DND-41 (cell line): ENCODE measurements around the gene MT1H.

Source experiments
- ATAC-seq: fragments of 200-7000 bp; cut with Tn5 transposase; 3 replicates; pipeline ENCODE4 v1.9.1; 2021; ENCODE audit warnings: low read depth; ENCODE audit not compliant: insufficient read depth
- DNase-seq: peaks from one replicate; pipeline ENCODE4 v3.0.0-alpha.2; 2020
- H2AFZ ChIP-seq: 2 replicates; pipeline ENCODE4 v1.6.0; 2012; ENCODE audit warnings: low read depth, low read length
- H3K27ac ChIP-seq: 2 replicates; pipeline ENCODE4 v1.5.1; 2012; ENCODE audit warnings: low read length, inconsistent platforms
- H3K27me3 ChIP-seq: fragments of 200-600 bp; sonication (generic); 2 replicates; pipeline ENCODE4 v1.6.0; 2012; ENCODE audit warnings: low read length, mild to moderate bottlenecking, inconsistent platforms; ENCODE audit not compliant: insufficient read depth, poor library complexity
- H3K36me3 ChIP-seq: 2 replicates; pipeline ENCODE4 v1.5.1; 2012; ENCODE audit warnings: low read length, inconsistent platforms; ENCODE audit not compliant: insufficient read depth
- H3K4me1 ChIP-seq: 2 replicates; pipeline ENCODE4 v1.5.1; 2012; ENCODE audit warnings: mild to moderate bottlenecking, low read length; ENCODE audit not compliant: insufficient read depth
- H3K4me2 ChIP-seq: 2 replicates; pipeline ENCODE4 v1.6.0; 2012; ENCODE audit warnings: mild to moderate bottlenecking, moderate library complexity, low read length, inconsistent platforms; ENCODE audit not compliant: insufficient read depth
- H3K4me3 ChIP-seq, 2 experiments: fragments of 200-600 bp in 1 of 2; shearing (Covaris generic) in 1 of 2; 2 replicates each; pipeline ENCODE4 v1.5.1; 2012 to 2016; ENCODE audit warnings: inconsistent platforms in 2 of 2, low read length in 2 of 2, mild to moderate bottlenecking in 2 of 2, low read depth in 1 of 2, moderate library complexity in 1 of 2
- H3K79me2 ChIP-seq: 2 replicates; pipeline ENCODE4 v1.6.0; 2012; ENCODE audit warnings: low read length, inconsistent platforms; ENCODE audit not compliant: insufficient read depth
- H3K9ac ChIP-seq: 2 replicates; pipeline ENCODE4 v1.6.0; 2012; ENCODE audit warnings: low read depth, mild to moderate bottlenecking, inconsistent platforms, low read length, moderate library complexity
- H3K9me3 ChIP-seq: 2 replicates; pipeline ENCODE4 v1.5.1; 2012; ENCODE audit warnings: low read length, moderate library complexity, mild to moderate bottlenecking, inconsistent platforms; ENCODE audit not compliant: insufficient read depth, severe bottlenecking
- H4K20me1 ChIP-seq: 2 replicates; pipeline ENCODE4 v1.6.0; 2012; ENCODE audit warnings: low read length; ENCODE audit not compliant: insufficient read depth
- EZH2 ChIP-seq: IDR thresholded peaks from 3 replicates; pipeline ENCODE4 v1.6.1; 2012; ENCODE audit warnings: borderline replicate concordance, low read depth, mild to moderate bottlenecking, moderate library complexity, low read length, inconsistent platforms; ENCODE audit not compliant: severe bottlenecking
- TF ChIP-seq, protein P1 (sequence below): IDR thresholded peaks from 2 replicates; pipeline ENCODE4 v1.5.1; 2012; ENCODE audit warnings: borderline replicate concordance, low read length, moderate library complexity, mild to moderate bottlenecking; ENCODE audit not compliant: poor library complexity, severe bottlenecking; ENCODE audit errors: extremely low read depth

Gene MT1H

DNA sequence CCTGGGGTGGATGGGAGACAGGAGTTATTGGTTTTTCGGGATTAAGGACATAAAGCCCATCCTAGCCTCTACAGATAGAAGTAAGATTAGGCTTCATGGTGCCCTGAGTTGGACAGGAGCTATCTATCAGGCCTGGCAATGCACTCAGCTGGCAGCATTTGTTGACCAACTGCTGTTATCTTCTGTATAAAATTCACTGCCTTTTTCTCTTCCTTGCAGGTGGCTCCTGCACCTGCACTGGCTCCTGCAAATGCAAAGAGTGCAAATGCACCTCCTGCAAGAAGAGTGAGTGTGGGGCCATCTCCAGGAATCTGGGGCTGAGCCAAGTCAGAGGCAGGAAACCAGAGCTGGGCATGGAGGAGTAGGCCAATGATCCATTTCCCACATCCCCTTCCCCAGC lies 30.6 kb upstream of the MT1H start:
- ATAC-seq: no peak
- Histone ChIP-seq H3K4me1 (no peaks in the 10 kb centered on the region), H3K4me3 (no peak overlapping the region), H3K36me3 (no peaks in the 10 kb centered on the region), H2AFZ (no peak overlapping the region), H3K9ac (no peak overlapping the region), H3K27me3 (peaks cover 38% of the 10 kb centered on the region), H3K27ac (no peak overlapping the region), H3K4me2 (no peak overlapping the region), H4K20me1 (no peaks in the 10 kb centered on the region), H3K9me3 (no peaks in the 10 kb centered on the region), H3K79me2 (no peaks in the 10 kb centered on the region)
- no peak for DNase-seq
- TF ChIP-seq EZH2: no peak
- TF ChIP-seq, protein P1, sequence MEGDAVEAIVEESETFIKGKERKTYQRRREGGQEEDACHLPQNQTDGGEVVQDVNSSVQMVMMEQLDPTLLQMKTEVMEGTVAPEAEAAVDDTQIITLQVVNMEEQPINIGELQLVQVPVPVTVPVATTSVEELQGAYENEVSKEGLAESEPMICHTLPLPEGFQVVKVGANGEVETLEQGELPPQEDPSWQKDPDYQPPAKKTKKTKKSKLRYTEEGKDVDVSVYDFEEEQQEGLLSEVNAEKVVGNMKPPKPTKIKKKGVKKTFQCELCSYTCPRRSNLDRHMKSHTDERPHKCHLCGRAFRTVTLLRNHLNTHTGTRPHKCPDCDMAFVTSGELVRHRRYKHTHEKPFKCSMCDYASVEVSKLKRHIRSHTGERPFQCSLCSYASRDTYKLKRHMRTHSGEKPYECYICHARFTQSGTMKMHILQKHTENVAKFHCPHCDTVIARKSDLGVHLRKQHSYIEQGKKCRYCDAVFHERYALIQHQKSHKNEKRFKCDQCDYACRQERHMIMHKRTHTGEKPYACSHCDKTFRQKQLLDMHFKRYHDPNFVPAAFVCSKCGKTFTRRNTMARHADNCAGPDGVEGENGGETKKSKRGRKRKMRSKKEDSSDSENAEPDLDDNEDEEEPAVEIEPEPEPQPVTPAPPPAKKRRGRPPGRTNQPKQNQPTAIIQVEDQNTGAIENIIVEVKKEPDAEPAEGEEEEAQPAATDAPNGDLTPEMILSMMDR: no peak

DNA sequence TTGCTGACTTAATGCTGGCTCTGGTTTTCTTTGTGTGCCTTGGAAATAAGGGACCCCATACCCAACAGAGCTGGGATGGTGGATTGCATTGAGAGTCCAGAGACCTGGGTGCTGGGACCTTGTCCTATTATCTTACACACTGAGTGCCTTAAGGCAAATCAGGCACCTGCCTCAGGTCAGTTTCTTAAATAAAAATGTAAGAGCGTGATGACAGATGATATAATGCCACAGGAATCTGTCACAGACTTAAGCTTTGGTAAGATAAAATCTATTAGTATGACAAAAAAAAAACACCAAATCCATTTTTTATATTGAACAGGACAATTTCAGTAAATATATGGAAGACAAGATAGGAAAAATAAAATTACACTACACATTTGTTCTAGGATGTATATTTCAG lies 29.5 kb upstream of the MT1H start:
- TF ChIP-seq EZH2: no peak
- TF ChIP-seq, protein P1: no peak
- ATAC-seq (no peak), DNase-seq (no peak)
- no peak overlapping the region for H3K4me2 ChIP-seq
- H3K4me3 ChIP-seq: no peak overlapping the region
- H3K4me1 ChIP-seq: no peaks in the 10 kb centered on the region
- no peak overlapping the region for H2AFZ ChIP-seq
- H3K79me2 ChIP-seq: no peaks in the 10 kb centered on the region
- H4K20me1 ChIP-seq: no peaks in the 10 kb centered on the region
- no peaks in the 10 kb centered on the region for H3K9me3 ChIP-seq
- peaks cover 44% of the 10 kb centered on the region for H3K27me3 ChIP-seq
- H3K36me3 ChIP-seq: no peaks in the 10 kb centered on the region
- H3K9ac ChIP-seq: no peak overlapping the region
- H3K27ac ChIP-seq: no peak overlapping the region

DNA sequence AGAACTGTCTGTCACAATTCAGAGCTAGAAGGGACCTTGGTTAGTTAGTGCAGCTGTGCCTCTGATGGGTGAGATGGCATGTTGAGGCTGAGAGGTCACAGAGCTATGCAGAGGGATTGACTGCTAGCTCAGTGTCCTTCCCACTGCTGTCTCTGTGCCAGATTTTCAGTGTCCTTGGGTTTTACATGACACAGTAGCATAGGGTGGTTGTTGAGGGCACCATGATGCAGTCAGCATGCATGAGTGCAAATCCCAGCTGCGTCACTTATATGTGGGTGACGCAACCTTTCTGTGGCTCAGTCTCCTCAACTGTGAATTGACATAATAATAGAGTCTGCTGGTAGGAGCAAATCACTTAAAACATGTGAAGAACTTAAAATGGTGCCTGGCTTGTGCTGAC lies 28.4 kb upstream of the MT1H start:
- Histone ChIP-seq H3K4me1 (no peaks in the 10 kb centered on the region), H3K36me3 (no peaks in the 10 kb centered on the region), H3K27me3 (peaks cover 50% of the 10 kb centered on the region), H3K9ac (no peak overlapping the region), H3K4me2 (no peak overlapping the region), H3K79me2 (no peaks in the 10 kb centered on the region), H3K27ac (no peak overlapping the region), H2AFZ (no peak overlapping the region), H4K20me1 (no peaks in the 10 kb centered on the region), H3K4me3 (no peak overlapping the region), H3K9me3 (no peaks in the 10 kb centered on the region)
- TF ChIP-seq, protein P1: no peak
- no peak for TF ChIP-seq EZH2
- ATAC-seq: no peak
- no peak for DNase-seq
